GM18517 (cell line): Measurements from ENCODE around the gene PCNX2.
"Not testable (repeated sequence)": the region's sequence is repeated elsewhere in the genome, so short reads cannot be mapped to it uniquely, and the experiment has no call there.

Experiments used
- ATAC-seq: cut with Tn5 transposase; IDR thresholded peaks from one replicate; pipeline ENCODE4 v1.9.1; 2021; ENCODE audit warnings: mild to moderate bottlenecking, moderate library complexity; ENCODE audit not compliant: unreplicated experiment

The PCNX2 gene

GRCh38 chr1:233233508-233234040 lies 62.0 kb downstream of the PCNX2 start:
- no peak for ATAC-seq

GRCh38 chr1:233230011-233230410 lies 65.5 kb downstream of the PCNX2 start:
- ATAC-seq = no peak

- no peak for ATAC-seq
Observed at GRCh38 chr1:233229288-233229687, 66.2 kb downstream of the PCNX2 start.

GRCh38 chr1:233227930-233228465 lies 67.5 kb downstream of the PCNX2 start:
- ATAC-seq = no peak

- no peak for ATAC-seq
Observed at GRCh38 chr1:233224311-233224710, 71.2 kb downstream of the PCNX2 start.

- no peak for ATAC-seq
Observed at GRCh38 chr1:233217832-233218231, 77.7 kb downstream of the PCNX2 start.

GRCh38 chr1:233216009-233216408 lies 79.5 kb downstream of the PCNX2 start:
- ATAC-seq = no peak

GRCh38 chr1:233215135-233215760 lies 80.3 kb downstream of the PCNX2 start:
- no peak for ATAC-seq

- ATAC-seq = no peak
Observed at GRCh38 chr1:233211595-233211994, 83.9 kb downstream of the PCNX2 start.

- no peak for ATAC-seq
Observed at GRCh38 chr1:233211106-233211505, 84.4 kb downstream of the PCNX2 start.

GRCh38 chr1:233209481-233209880 lies 86.0 kb downstream of the PCNX2 start:
- ATAC-seq = no peak

- no peak for ATAC-seq
Observed at GRCh38 chr1:233208687-233209086, 86.8 kb downstream of the PCNX2 start.

- ATAC-seq = no peak
Observed at GRCh38 chr1:233197940-233198339, 97.6 kb downstream of the PCNX2 start.

GRCh38 chr1:233193741-233194140 lies 101.8 kb downstream of the PCNX2 start:
- ATAC-seq = no peak

GRCh38 chr1:233190987-233191386 lies 104.5 kb downstream of the PCNX2 start:
- ATAC-seq = no peak

GRCh38 chr1:233189526-233189925 lies 106.0 kb downstream of the PCNX2 start:
- no peak for ATAC-seq

GRCh38 chr1:233188061-233188460 lies 107.5 kb downstream of the PCNX2 start:
- ATAC-seq = no peak

- ATAC-seq = no peak
Observed at GRCh38 chr1:233183226-233184020, 112.1 kb downstream of the PCNX2 start.

- ATAC-seq = no peak
Observed at GRCh38 chr1:233182587-233182986, 112.9 kb downstream of the PCNX2 start.

- ATAC-seq = no peak
Observed at GRCh38 chr1:233180641-233181364, 114.7 kb downstream of the PCNX2 start.

GRCh38 chr1:233179638-233180037 lies 115.9 kb downstream of the PCNX2 start:
- not testable (repeated sequence) for ATAC-seq
